HCT116 (cell line): ENCODE results near the gene THBS1. TPM values are rescaled to one million over a fixed set of nuclear protein-coding genes. Genes with fewer than 3 reads are reported as not detected.

Experiments
- ATAC-seq: fragments of 200-7000 bp; cut with Tn5 transposase; 2 replicates; pipeline ENCODE4 v1.9.1; 2020; ENCODE audit warnings: mild to moderate bottlenecking, moderate library complexity
- BruUV-seq: library from RNA; stranded (reverse); fragments of 400-500 nt; replicated peaks from 2 replicates; lab custom pipeline; 2021; lab: Mats Ljungman, UMichigan
- CTCF ChIA-PET: fragments of 300-600 bp; sonication (Branson Sonifier 250); formaldehyde crosslinking; loops from one replicate; lab custom pipeline; 2021; ENCODE audit warnings: antibody characterized with exemption; lab: Charles Lee
- POLR2A ChIA-PET: fragments of 300-600, 350-600 bp; sonication (Branson Sonifier 250); formaldehyde crosslinking; loops from one replicate; lab custom pipeline; 2021; ENCODE audit warnings: antibody characterized with exemption; lab: Charles Lee
- RAD21 ChIA-PET, 2 experiments: fragments of 300-600 bp; sonication (Branson Sonifier 250); formaldehyde crosslinking; loops; one replicate each; lab custom pipeline; 2023; ENCODE audit warnings: low total read pairs in 2 of 2; ENCODE audit not compliant: uncharacterized antibody in 2 of 2, unreplicated experiment in 2 of 2, low non-redundant PET in 1 of 2; lab: Charles Lee
- DNase-seq: peaks from one replicate; pipeline ENCODE4 v3.0.0-alpha.2; 2010; ENCODE audit warnings: low read depth, low spot score
- H2AFZ ChIP-seq: fragments of 200-600 bp; shearing (Covaris generic), sonication (generic); 2 replicates; pipeline ENCODE4 v1.6.1; 2017; ENCODE audit warnings: low read depth, mixed run types, mixed read lengths, antibody characterized with exemption, low read length; ENCODE audit not compliant: poor library complexity, severe bottlenecking
- H3K27ac ChIP-seq: 2 replicates; pipeline ENCODE4 v1.5.1; 2012; ENCODE audit warnings: low read depth, low read length
- H3K27me3 ChIP-seq: fragments of 200-600 bp; sonication (generic); 2 replicates; pipeline ENCODE4 v1.6.1; 2016; ENCODE audit warnings: mixed run types, low read length, mixed read lengths; ENCODE audit not compliant: insufficient read depth
- H3K36me3 ChIP-seq, 2 experiments: fragments of 200-500 bp in 1 of 2; fragments of 200-600 bp in 1 of 2; sonication (Bioruptor generic) in 1 of 2; sonication (generic) in 1 of 2; 2 replicates each; pipeline versions ENCODE4 v1.5.1 to v1.6.1; 2014 to 2016; ENCODE audit warnings: low read length in 2 of 2, inconsistent platforms in 1 of 2, mixed read lengths in 1 of 2, mixed run types in 1 of 2; ENCODE audit not compliant: insufficient read depth in 2 of 2, control insufficient read depth in 1 of 2
- H3K4me1 ChIP-seq, 2 experiments: fragments of 200-600 bp in 1 of 2; sonication (generic) in 1 of 2; 2 replicates each; pipeline versions ENCODE4 v1.5.1 to v1.6.1; 2012 to 2017; ENCODE audit warnings: low read length in 2 of 2, inconsistent platforms in 1 of 2, mild to moderate bottlenecking in 1 of 2, mixed read lengths in 1 of 2, mixed run types in 1 of 2, moderate library complexity in 1 of 2; ENCODE audit not compliant: insufficient read depth in 2 of 2, control insufficient read depth in 1 of 2
- H3K4me2 ChIP-seq: fragments of 200-600 bp; sonication (generic); 2 replicates; pipeline ENCODE4 v1.6.1; 2017; ENCODE audit warnings: mixed run types, low read length, mixed read lengths
- H3K4me3 ChIP-seq, 2 experiments: fragments of 200-600 bp in 1 of 2; sonication (generic) in 1 of 2; replicated peaks in 1 of 2; 2 replicates each; pipeline ENCODE4 v1.5.1; 2011 to 2016; ENCODE audit warnings: low read length in 2 of 2, control low read depth in 1 of 2, low read depth in 1 of 2, mild to moderate bottlenecking in 1 of 2, mixed read lengths in 1 of 2, mixed run types in 1 of 2
- H3K79me2 ChIP-seq: fragments of 200-600 bp; sonication (generic); 2 replicates; pipeline ENCODE4 v1.6.1; 2017; ENCODE audit warnings: mild to moderate bottlenecking, mixed run types, low read length, moderate library complexity, mixed read lengths; ENCODE audit not compliant: insufficient read depth
- H3K9ac ChIP-seq: fragments of 200-600 bp; sonication (generic); 2 replicates; pipeline ENCODE4 v1.6.1; 2016; ENCODE audit warnings: low read length, mixed read lengths
- H3K9me2 ChIP-seq: fragments of 200-600 bp; sonication (generic), shearing (Covaris generic); 2 replicates; pipeline ENCODE4 v1.6.1; 2017; ENCODE audit warnings: mixed run types, mild to moderate bottlenecking, moderate library complexity; ENCODE audit not compliant: insufficient read depth
- H3K9me3 ChIP-seq, 2 experiments: fragments of 200-500 bp in 1 of 2; fragments of 200-600 bp in 1 of 2; sonication (Bioruptor generic) in 1 of 2; sonication (generic) in 1 of 2; 2 replicates each; pipeline ENCODE4 v1.6.1; 2014 to 2017; ENCODE audit warnings: low read length in 2 of 2, mixed read lengths in 2 of 2, inconsistent platforms in 1 of 2, low read depth in 1 of 2, mild to moderate bottlenecking in 1 of 2, mixed run types in 1 of 2, moderate library complexity in 1 of 2; ENCODE audit not compliant: control insufficient read depth in 1 of 2, insufficient read depth in 1 of 2
- H4K20me1 ChIP-seq: fragments of 200-600 bp; sonication (generic), shearing (Covaris generic); 2 replicates; pipeline ENCODE4 v1.6.1; 2017; ENCODE audit warnings: mixed run types, mild to moderate bottlenecking, moderate library complexity; ENCODE audit not compliant: insufficient read depth
- CEBPB ChIP-seq: IDR thresholded peaks from 2 replicates; pipeline ENCODE4 v1.6.1; 2012; ENCODE audit warnings: low read depth
- EGR1 ChIP-seq: IDR thresholded peaks from 2 replicates; pipeline ENCODE4 v1.6.1; 2012; ENCODE audit warnings: low read depth
- ELF1 ChIP-seq: IDR thresholded peaks from 2 replicates; pipeline ENCODE4 v1.6.1; 2012; ENCODE audit warnings: low read depth, borderline replicate concordance
- EZH2phosphoT487 ChIP-seq: fragments of 200-600 bp; IDR thresholded peaks from 2 replicates; pipeline ENCODE4 v1.6.1; 2018; ENCODE audit warnings: antibody characterized with exemption, borderline replicate concordance
- JUND ChIP-seq: IDR thresholded peaks from 2 replicates; pipeline ENCODE4 v1.6.1; 2012
- MAX ChIP-seq: IDR thresholded peaks from 2 replicates; pipeline ENCODE4 v1.6.1; 2012
- POLR2A ChIP-seq: IDR thresholded peaks from 2 replicates; pipeline ENCODE4 v1.7.0; 2011; ENCODE audit warnings: borderline replicate concordance; ENCODE audit not compliant: insufficient read depth, insufficient read length; ENCODE audit errors: extremely low read depth
- POLR2AphosphoS5 ChIP-seq: IDR thresholded peaks from 2 replicates; pipeline ENCODE4 v1.6.1; 2011; ENCODE audit warnings: mild to moderate bottlenecking, low read depth, low read length, moderate library complexity
- RAD21 ChIP-seq: IDR thresholded peaks from 2 replicates; pipeline ENCODE4 v1.6.1; 2012; ENCODE audit warnings: low read depth, mild to moderate bottlenecking
- REST ChIP-seq: IDR thresholded peaks from 2 replicates; pipeline ENCODE4 v1.6.1; 2012; ENCODE audit warnings: low read depth
- SP1 ChIP-seq: IDR thresholded peaks from 2 replicates; pipeline ENCODE4 v1.6.1; 2012; ENCODE audit warnings: low read depth
- SRF ChIP-seq: IDR thresholded peaks from 2 replicates; pipeline ENCODE4 v1.6.1; 2012; ENCODE audit warnings: low read depth
- YY1 ChIP-seq: IDR thresholded peaks from 2 replicates; pipeline ENCODE4 v1.6.1; 2011; ENCODE audit warnings: low read length, low read depth, moderate library complexity, mild to moderate bottlenecking; ENCODE audit not compliant: insufficient replicate concordance; ENCODE audit errors: extremely low read depth
- ZBTB33 ChIP-seq: IDR thresholded peaks from 2 replicates; pipeline ENCODE4 v1.6.1; 2011; ENCODE audit warnings: mild to moderate bottlenecking, low read length, moderate library complexity; ENCODE audit not compliant: insufficient replicate concordance; ENCODE audit errors: extremely low read depth
- ZNF274 ChIP-seq: fragments of 200-500 bp; sonication (Bioruptor generic); IDR thresholded peaks from 2 replicates; pipeline ENCODE4 v1.6.1; 2014; ENCODE audit warnings: mild to moderate bottlenecking, low read depth, low read length, inconsistent platforms
- intact Hi-C: fragments of 100-400 bp; cut with micrococcal nuclease; formaldehyde crosslinking; loops from 2 replicates; pipeline ENCODE4 v1.10.0; 2022
- total RNA-seq: library from RNA; stranded (reverse); gene quantifications from one replicate; pipeline ENCODE4 v1.2.1, GENCODE V29; 2021; ENCODE audit not compliant: unreplicated experiment

Gene THBS1
- total RNA-seq, 1 experiment from 2014 or later = 6.3 TPM

- H3K9me3 ChIP-seq = no peaks in the 10 kb centered on the region
- ChIA-PET CTCF (no interaction called here), RAD21 (no interaction called here), POLR2A (no interaction called here)
- no peak overlapping the region for H3K4me3 ChIP-seq
- no peak overlapping the region for H3K9ac ChIP-seq
- no peaks in the 10 kb centered on the region for H3K27me3 ChIP-seq
- TF ChIP-seq ZBTB33 (no peak), YY1 (no peak), EGR1 (no peak), ZNF274 (no peak), POLR2AphosphoS5 (no peak), RAD21 (no peak), JUND (no peak), EZH2phosphoT487 (no peak), REST (no peak), MAX (no peak), CEBPB (no peak), SP1 (no peak), POLR2A (no peak), ELF1 (no peak), SRF (no peak)
- H4K20me1 ChIP-seq = no peaks in the 10 kb centered on the region
- no peaks in the 10 kb centered on the region for H3K4me1 ChIP-seq
- no peaks in the 10 kb centered on the region for H3K9me2 ChIP-seq
- no peaks in the 10 kb centered on the region for H3K79me2 ChIP-seq
- H3K27ac ChIP-seq = no peak overlapping the region
- DNase-seq (no peak), ATAC-seq (no peak)
- intact Hi-C loops = no loop called here
- H3K36me3 ChIP-seq = no peaks in the 10 kb centered on the region
- H2AFZ ChIP-seq = no peak overlapping the region
- BruUV-seq = no TSS peak
- no peak overlapping the region for H3K4me2 ChIP-seq
Measured at GRCh38 chr15:39558421-39558820, 22.5 kb upstream of the THBS1 start.
